GM12878 (cell line): Measurements from ENCODE around the gene UGGT2. TPM values are rescaled to one million over a fixed set of nuclear protein-coding genes. Genes with fewer than 3 reads are reported as not detected.

ENCODE experiments used
- ATAC-seq: fragments of 200-7000 bp; cut with Tn5 transposase; 3 replicates; pipeline ENCODE4 v1.9.1; 2020; ENCODE audit warnings: mild to moderate bottlenecking, moderate library complexity
- BruUV-seq: library from RNA; stranded (reverse); fragments of 400-500 nt; replicated peaks from 2 replicates; lab custom pipeline; 2021; lab: Mats Ljungman, UMichigan
- CTCF ChIA-PET: fragments of 300-600 bp; sonication (Branson Sonifier 250); formaldehyde crosslinking; extraction: SDS; loops from one replicate; lab custom pipeline; 2021; ENCODE audit warnings: inconsistent platforms; lab: Yijun Ruan, JAX
- POLR2A ChIA-PET: fragments of 350-600 bp; formaldehyde crosslinking; extraction: SDS; loops from one replicate; lab custom pipeline; 2021; ENCODE audit warnings: inconsistent platforms; lab: Charles Lee
- RAD21 ChIA-PET: fragments of 300-600 bp; sonication (Branson Sonifier 250); formaldehyde crosslinking; loops from one replicate; lab custom pipeline; 2023; ENCODE audit warnings: antibody characterized with exemption; ENCODE audit not compliant: unreplicated experiment; lab: Charles Lee
- SMC1A ChIA-PET: fragments of 300-600 bp; sonication (Branson Sonifier 250); formaldehyde crosslinking; loops from one replicate; lab custom pipeline; 2023; ENCODE audit not compliant: unreplicated experiment, uncharacterized antibody; lab: Charles Lee
- DNase-seq: peaks from one replicate; pipeline ENCODE4 v3.0.0-alpha.2; 2011; ENCODE audit warnings: low read depth, low spot score
- FAIRE-seq: peaks from 3 replicates; lab custom pipeline; 2011; peaks lifted over from hg19 to GRCh38; lab: Jason Lieb, UNC
- H2AFZ ChIP-seq: 2 replicates; pipeline ENCODE4 v1.6.0; 2011; ENCODE audit warnings: low read depth, low read length, control low read depth; ENCODE audit not compliant: control insufficient read depth
- H3K27ac ChIP-seq: 2 replicates; pipeline ENCODE4 v1.5.1; 2011; ENCODE audit warnings: control low read depth; ENCODE audit not compliant: control insufficient read depth, insufficient read depth
- H3K27me3 ChIP-seq, 2 experiments: replicated peaks in 1 of 2; 2 replicates each; pipeline versions ENCODE4 v1.6.0 to v1.6.1; 2011; ENCODE audit warnings: low read length in 1 of 2; ENCODE audit not compliant: control insufficient read depth in 2 of 2, insufficient read depth in 2 of 2
- H3K36me3 ChIP-seq, 2 experiments: 2 replicates each; pipeline ENCODE4 v1.5.1; 2011; ENCODE audit warnings: low read length in 1 of 2; ENCODE audit not compliant: control insufficient read depth in 2 of 2, insufficient read depth in 2 of 2
- H3K4me1 ChIP-seq: 2 replicates; pipeline ENCODE4 v1.6.1; 2011; ENCODE audit warnings: mild to moderate bottlenecking, low read length, moderate library complexity, mixed read lengths; ENCODE audit not compliant: control insufficient read depth, insufficient read depth
- H3K4me2 ChIP-seq: 2 replicates; pipeline ENCODE4 v1.6.0; 2011; ENCODE audit warnings: control low read depth; ENCODE audit not compliant: control insufficient read depth, insufficient read depth
- H3K4me3 ChIP-seq: fragments of 200-600 bp; sonication (generic); 2 replicates; pipeline ENCODE4 v1.5.1; 2016
- H3K79me2 ChIP-seq: 2 replicates; pipeline ENCODE4 v1.6.0; 2011; ENCODE audit warnings: low read length; ENCODE audit not compliant: control insufficient read depth, insufficient read depth
- H3K9ac ChIP-seq: 2 replicates; pipeline ENCODE4 v1.8.0; 2011; ENCODE audit warnings: low read length, control low read depth, mixed read lengths; ENCODE audit not compliant: control insufficient read depth, insufficient read depth
- H3K9me3 ChIP-seq: replicated peaks from 3 replicates; pipeline ENCODE4 v1.5.1; 2011; ENCODE audit warnings: mild to moderate bottlenecking, low read length; ENCODE audit not compliant: control insufficient read depth, insufficient read depth
- H4K20me1 ChIP-seq: 2 replicates; pipeline ENCODE4 v1.6.0; 2011; ENCODE audit not compliant: control insufficient read depth, insufficient read depth
- BHLHE40 ChIP-seq, 2 experiments: fragments of 450-650 bp in 1 of 2; IDR thresholded peaks; 2 replicates each; pipeline ENCODE4 v1.6.1; 2011 to 2017; ENCODE audit warnings: low read depth in 2 of 2, borderline replicate concordance in 1 of 2, improper control_type of control experiment in 1 of 2, low read length in 1 of 2, mild to moderate bottlenecking in 1 of 2
- FOXM1 ChIP-seq: IDR thresholded peaks from 2 replicates; pipeline ENCODE4 v1.6.1; 2012; ENCODE audit warnings: low read depth, mild to moderate bottlenecking, inconsistent platforms, low read length, moderate library complexity
- GABPA ChIP-seq: IDR thresholded peaks from 2 replicates; pipeline ENCODE4 v1.6.1; 2014; ENCODE audit warnings: antibody characterized with exemption, low read depth, mild to moderate bottlenecking, inconsistent platforms
- HDAC6 ChIP-seq: fragments of 200-600 bp; sonication (generic); IDR thresholded peaks from one replicate; pipeline ENCODE4 v1.8.0; 2017; ENCODE audit warnings: antibody characterized with exemption; ENCODE audit not compliant: unreplicated experiment
- HSF1 ChIP-seq: fragments of 150-350 bp; IDR thresholded peaks from 2 replicates; pipeline ENCODE4 v1.6.1; 2014; ENCODE audit warnings: mild to moderate bottlenecking, low read depth, low read length
- MEF2B ChIP-seq: fragments of 450-650 bp; IDR thresholded peaks from 2 replicates; pipeline ENCODE4 v1.6.1; 2018; ENCODE audit warnings: mild to moderate bottlenecking, moderate library complexity; ENCODE audit not compliant: partially characterized antibody, poor library complexity, severe bottlenecking
- MTA2 ChIP-seq: fragments of 450-650 bp; IDR thresholded peaks from 2 replicates; pipeline ENCODE4 v1.6.1; 2016; ENCODE audit warnings: low read depth, mild to moderate bottlenecking, moderate library complexity
- MYB ChIP-seq: fragments of 150-350 bp; IDR thresholded peaks from 2 replicates; pipeline ENCODE4 v1.6.1; 2014; ENCODE audit warnings: mild to moderate bottlenecking, low read depth, low read length, borderline replicate concordance
- RELA ChIP-seq: fragments of 450-650 bp; IDR thresholded peaks from 2 replicates; pipeline ENCODE4 v1.8.0; 2014; ENCODE audit warnings: borderline replicate concordance; ENCODE audit not compliant: partially characterized antibody
- SIN3A ChIP-seq: IDR thresholded peaks from 2 replicates; pipeline ENCODE4 v1.6.1; 2012; ENCODE audit warnings: low read depth, low read length, improper control_type of control experiment
- SUPT20H ChIP-seq: IDR thresholded peaks from 2 replicates; pipeline ENCODE4 v1.6.1; 2011; ENCODE audit warnings: low read depth, mild to moderate bottlenecking, low read length, moderate library complexity, borderline replicate concordance; ENCODE audit not compliant: control insufficient read depth
- ZBTB4 ChIP-seq: fragments of 450-650 bp; formaldehyde crosslinking; IDR thresholded peaks from 2 replicates; pipeline ENCODE4 v1.4.0; 2022; ENCODE audit warnings: mild to moderate bottlenecking, moderate library complexity
- ZNF207 ChIP-seq: fragments of 450-650 bp; IDR thresholded peaks from 2 replicates; pipeline ENCODE4 v1.6.1; 2014; ENCODE audit warnings: antibody characterized with exemption, mild to moderate bottlenecking, borderline replicate concordance
- ZNF217 ChIP-seq: fragments of 450-650 bp; IDR thresholded peaks from 2 replicates; pipeline ENCODE4 v1.6.1; 2017; ENCODE audit warnings: antibody characterized with exemption, mild to moderate bottlenecking
- WGBS: methylation state at CpG from one replicate; pipeline ENCODE4 v1.1.6; 2016; ENCODE audit warnings: low lambda C conversion rate; ENCODE audit not compliant: insufficient replicate concordance, insufficient coverage; ENCODE audit errors: missing lambda C conversion rate; 5-methylcytosine and 5-hydroxymethylcytosine counted together
- in situ Hi-C: fragments of 300-500 bp; cut with MboI; formaldehyde crosslinking; loops from 9 replicates; pipeline ENCODE4 v1.14.3; 2018; ENCODE audit warnings: mixed read lengths
- intact Hi-C: fragments of 100-400 bp; cut with micrococcal nuclease; formaldehyde crosslinking; loops from one replicate; pipeline ENCODE4 v1.14.2; 2022; ENCODE audit not compliant: unreplicated experiment
- polyA plus RNA-seq, 11 experiments: library from polyadenylated mRNA; depleted of rRNA in 4 of 11; unstranded in 6 of 11; stranded (reverse) in 5 of 11; fragments of >200 nt; fragmentation: Nextera tagmentation in 4 of 11; fragmentation: Illumina TruSeq in 1 of 11; extraction: Ambion mirVana in 4 of 11; extraction: Trizol in 1 of 11; gene quantifications; 1 replicate in 1 of 11; 2 replicates in 10 of 11; pipeline versions ENCODE4 v1.2.1 to v1.2.3, GENCODE V29; 2011 to 2016; ENCODE audit warnings: inconsistent platforms in 2 of 11, missing spikeins in 2 of 11, low read depth in 1 of 11
- total RNA-seq, 4 experiments: library from RNA; depleted of rRNA in 3 of 4; stranded (reverse); fragments of >200 nt in 3 of 4; fragmentation: Illumina TruSeq in 1 of 4; extraction: Trizol in 1 of 4; gene quantifications; 2 replicates each; pipeline versions ENCODE4 v1.2.1 to v1.2.3, GENCODE V29; 2013 to 2021

The UGGT2 gene
- total and polyA plus RNA-seq, 10 of the 15 experiments (the other 5 are each of a cell fraction or from before 2014, with no cell fraction given) = 4.9 to 29.0 (median 17.3) TPM

DNA sequence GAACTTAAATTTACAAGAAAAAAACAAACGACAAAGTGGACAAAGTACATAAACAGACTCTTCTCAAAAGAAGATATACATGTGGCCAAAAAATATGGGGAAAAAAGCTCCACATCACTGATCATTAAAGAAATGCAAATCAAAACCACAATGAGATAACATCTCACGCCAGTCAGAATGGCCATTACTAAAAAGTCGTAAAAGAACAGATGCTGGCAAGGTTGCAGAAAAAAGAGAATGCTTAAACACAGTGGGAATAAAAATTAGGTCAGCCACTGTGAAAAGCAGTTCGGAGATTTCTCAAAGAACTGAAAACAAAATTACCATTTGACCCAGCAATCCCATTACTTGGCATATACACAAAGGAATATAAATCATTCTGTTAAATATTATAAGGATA, 132.7 kb downstream of the UGGT2 start:
- Histone ChIP-seq H3K4me3 (no peak overlapping the region), H2AFZ (no peak overlapping the region), H4K20me1 (no peaks in the 10 kb centered on the region), H3K79me2 (no peaks in the 10 kb centered on the region), H3K9me3 (no peaks in the 10 kb centered on the region; the same call in 1 of the 3 replicates), H3K4me1 (no peaks in the 10 kb centered on the region), H3K36me3 (no peaks in the 10 kb centered on the region), H3K27ac (no peak overlapping the region), H3K27me3 (no peaks in the 10 kb centered on the region), H3K4me2 (no peak overlapping the region), H3K9ac (no peak overlapping the region)
- ChIA-PET SMC1A (no interaction called here), CTCF (interaction anchor here (0.7 kb wide), 1 partner anchor 843 kb away, joined by 3 read pairs; no protein-coding TSS in a partner anchor), POLR2A (interaction anchor here (0.6 kb wide), 1 partner anchor 259 kb away, joined by 7 read pairs; no protein-coding TSS in a partner anchor), RAD21 (no interaction called here)
- no peak for FAIRE-seq
- DNase-seq = no peak
- ATAC-seq = no peak
- TF ChIP-seq HSF1 (no peak), MEF2B (no peak), BHLHE40 (IDR thresholded peaks at IDR 0.05; ENCODE audit: borderline replicate concordance in 1 of 2, low read depth in 2 of 2, low read length in 1 of 2) (no peak), RELA (no peak), MTA2 (no peak), ZNF207 (no peak), SIN3A (no peak), ZBTB4 (CRISPR knock-in tag) (no peak), MYB (no peak), GABPA (no peak), FOXM1 (no peak), SUPT20H (no peak), ZNF217 (no peak), HDAC6 (no peak)
- in situ Hi-C loops = no loop called here
- WGBS = 64% methylated on average over 4 of the region's 4 CpGs
- no TSS peak for BruUV-seq
- intact Hi-C loops = no loop called here
